GM21360 (cell line): ENCODE data around the gene INPP4B.
"Not testable (repeated sequence)": the region's sequence is repeated elsewhere in the genome, so short reads cannot be mapped to it uniquely, and the experiment has no call there.

Experiments used
- ATAC-seq: cut with Tn5 transposase; IDR thresholded peaks from one replicate; pipeline ENCODE4 v1.9.1; 2021; ENCODE audit warnings: mild to moderate bottlenecking, moderate library complexity; ENCODE audit not compliant: unreplicated experiment

INPP4B gene

GRCh38 chr4:142551517-142552305 is 294.4 kb downstream of the INPP4B start:
- no peak for ATAC-seq

GRCh38 chr4:142550965-142551364 is 295.1 kb downstream of the INPP4B start:
- no peak for ATAC-seq

GRCh38 chr4:142549726-142550463 is 296.2 kb downstream of the INPP4B start:
- ATAC-seq = no peak

GRCh38 chr4:142549248-142549647 is 296.9 kb downstream of the INPP4B start:
- no peak for ATAC-seq

GRCh38 chr4:142548491-142548890 is 297.6 kb downstream of the INPP4B start:
- ATAC-seq = no peak

- no peak for ATAC-seq
Measured at GRCh38 chr4:142547974-142548373, 298.1 kb downstream of the INPP4B start.

- ATAC-seq = no peak
Measured at GRCh38 chr4:142544594-142544993, 301.5 kb downstream of the INPP4B start.

GRCh38 chr4:142544039-142544438 is 302.1 kb downstream of the INPP4B start:
- no peak for ATAC-seq

- ATAC-seq = no peak
Measured at GRCh38 chr4:142540483-142540804, 305.7 kb downstream of the INPP4B start.

- no peak for ATAC-seq
Measured at GRCh38 chr4:142539796-142540482, 306.2 kb downstream of the INPP4B start.

- ATAC-seq = no peak
Measured at GRCh38 chr4:142535009-142535408, 311.1 kb downstream of the INPP4B start.

- ATAC-seq = no peak
Measured at GRCh38 chr4:142532054-142532453, 314.0 kb downstream of the INPP4B start.

- no peak for ATAC-seq
Measured at GRCh38 chr4:142530728-142531127, 315.4 kb downstream of the INPP4B start.

GRCh38 chr4:142528433-142528832 is 317.7 kb downstream of the INPP4B start:
- no peak for ATAC-seq

- no peak for ATAC-seq
Measured at GRCh38 chr4:142523111-142523510, 323.0 kb downstream of the INPP4B start.

GRCh38 chr4:142519342-142519741 is 326.8 kb downstream of the INPP4B start:
- no peak for ATAC-seq

- ATAC-seq = no peak
Measured at GRCh38 chr4:142516686-142517526, 329.2 kb downstream of the INPP4B start.

GRCh38 chr4:142512161-142512560 is 333.9 kb downstream of the INPP4B start:
- ATAC-seq = no peak

- no peak for ATAC-seq
Measured at GRCh38 chr4:142509881-142510280, 336.2 kb downstream of the INPP4B start.

GRCh38 chr4:142509381-142509780 is 336.7 kb downstream of the INPP4B start:
- ATAC-seq = not testable (repeated sequence)

- no peak for ATAC-seq
Measured at GRCh38 chr4:142500966-142501365, 345.1 kb downstream of the INPP4B start.
